ENCODE measurements around the gene EHMT1. TPM values are rescaled to one million over a fixed set of nuclear protein-coding genes. Genes with fewer than 3 reads are reported as not detected.
"Not testable (repeated sequence)": the region's sequence is repeated elsewhere in the genome, so short reads cannot be mapped to it uniquely, and the experiment has no call there.

EHMT1 gene
- total and polyA plus RNA-seq, 2 experiments from 2014 or later = 46.0 to 47.7 TPM

DNA sequence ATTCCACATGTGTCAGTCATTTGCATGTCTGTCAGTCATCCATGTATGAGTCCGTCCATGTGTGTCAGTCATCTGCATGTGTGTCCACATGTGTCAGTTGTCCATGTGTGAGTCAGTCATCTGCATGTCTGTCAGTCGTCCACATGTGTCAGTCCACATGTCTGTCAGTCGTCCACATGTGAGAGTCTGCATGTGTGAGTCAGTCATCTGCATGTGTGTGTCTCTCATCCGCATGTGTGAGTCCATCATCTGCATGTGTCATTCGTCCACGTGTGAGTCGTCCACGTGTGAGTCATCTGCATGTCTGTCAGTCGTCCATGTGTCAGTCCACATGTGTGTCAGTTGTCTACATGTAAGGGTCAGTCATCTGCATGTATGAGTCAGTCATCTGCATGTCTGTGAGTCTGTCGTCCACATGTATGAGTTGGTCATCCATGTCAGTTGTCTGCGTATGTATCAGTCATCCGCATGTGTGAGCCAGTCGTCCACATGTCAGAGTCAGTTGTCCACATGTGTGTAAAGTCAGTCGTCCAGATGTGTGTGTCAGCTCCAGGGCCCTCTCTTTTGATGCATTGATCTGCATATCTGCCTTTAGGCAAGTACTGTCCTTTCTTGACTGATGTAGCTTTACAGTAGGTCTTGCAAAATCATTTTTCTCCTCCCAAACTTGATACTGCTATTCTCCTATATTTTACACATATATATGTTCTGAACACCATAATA lies 186.3 kb downstream of the EHMT1 start:
- no peak for DNase-seq (ENCODE audit: low spot score)

DNA sequence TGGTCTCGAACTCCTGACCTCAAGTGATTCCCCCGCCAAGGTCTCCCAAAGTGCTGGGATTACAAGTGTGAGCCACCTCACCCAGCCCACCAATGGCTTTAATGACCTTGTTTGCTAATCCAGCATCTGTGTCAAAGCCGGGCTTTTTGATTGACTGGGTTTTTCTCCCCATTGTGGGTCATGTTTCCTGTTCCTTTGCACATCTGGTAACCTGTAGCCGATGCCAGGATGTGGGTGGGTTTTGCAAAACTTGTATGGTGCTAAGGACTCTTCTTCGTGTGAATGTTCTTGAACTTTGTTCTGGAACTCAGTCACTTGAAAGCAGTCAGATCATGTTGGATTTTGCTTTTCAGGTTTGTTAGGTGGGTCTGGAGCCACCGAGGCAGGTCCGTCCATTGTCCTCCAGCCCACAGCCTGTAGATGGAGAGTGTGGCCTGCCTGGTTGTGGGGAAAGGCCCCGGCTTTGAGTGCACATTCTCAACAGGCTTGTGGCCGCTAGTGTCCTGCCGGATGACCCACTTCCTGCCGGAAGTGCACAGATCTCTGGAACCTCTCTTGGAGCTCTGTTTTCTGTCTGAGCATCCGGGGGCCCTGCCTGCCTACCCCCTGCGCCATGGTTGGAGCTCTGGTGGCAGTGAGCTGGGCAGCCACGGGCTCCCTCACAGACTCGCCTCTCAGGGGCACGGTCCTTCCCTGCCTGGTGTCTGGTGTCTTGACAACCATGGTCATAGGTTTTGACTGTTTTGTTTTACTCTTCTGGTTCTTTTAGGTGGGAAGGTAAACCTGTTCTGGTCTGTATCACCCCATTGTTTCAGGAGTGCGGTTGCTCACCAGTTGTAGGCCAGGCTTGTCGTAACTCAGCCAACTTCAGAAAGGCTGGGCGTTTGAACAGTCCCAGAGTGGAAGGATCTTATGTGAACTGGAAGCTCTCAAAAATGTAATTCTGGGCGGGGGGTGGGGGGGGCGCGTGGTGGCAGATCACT lies 189.2 kb downstream of the EHMT1 start:
- no peaks in the 10 kb centered on the region for H3K27me3 ChIP-seq
- no peak overlapping the region for H2AFZ ChIP-seq
- no peak for DNase-seq (ENCODE audit: low spot score)
- H3K79me2 ChIP-seq = no peaks in the 10 kb centered on the region
- no peak for TF ChIP-seq EZH2phosphoT487 (IDR thresholded peaks at IDR 0.05; ENCODE audit: low read depth, severe bottlenecking, unreplicated experiment)
- TF ChIP-seq, protein P1, sequence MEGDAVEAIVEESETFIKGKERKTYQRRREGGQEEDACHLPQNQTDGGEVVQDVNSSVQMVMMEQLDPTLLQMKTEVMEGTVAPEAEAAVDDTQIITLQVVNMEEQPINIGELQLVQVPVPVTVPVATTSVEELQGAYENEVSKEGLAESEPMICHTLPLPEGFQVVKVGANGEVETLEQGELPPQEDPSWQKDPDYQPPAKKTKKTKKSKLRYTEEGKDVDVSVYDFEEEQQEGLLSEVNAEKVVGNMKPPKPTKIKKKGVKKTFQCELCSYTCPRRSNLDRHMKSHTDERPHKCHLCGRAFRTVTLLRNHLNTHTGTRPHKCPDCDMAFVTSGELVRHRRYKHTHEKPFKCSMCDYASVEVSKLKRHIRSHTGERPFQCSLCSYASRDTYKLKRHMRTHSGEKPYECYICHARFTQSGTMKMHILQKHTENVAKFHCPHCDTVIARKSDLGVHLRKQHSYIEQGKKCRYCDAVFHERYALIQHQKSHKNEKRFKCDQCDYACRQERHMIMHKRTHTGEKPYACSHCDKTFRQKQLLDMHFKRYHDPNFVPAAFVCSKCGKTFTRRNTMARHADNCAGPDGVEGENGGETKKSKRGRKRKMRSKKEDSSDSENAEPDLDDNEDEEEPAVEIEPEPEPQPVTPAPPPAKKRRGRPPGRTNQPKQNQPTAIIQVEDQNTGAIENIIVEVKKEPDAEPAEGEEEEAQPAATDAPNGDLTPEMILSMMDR (IDR thresholded peaks at IDR 0.05; ENCODE audit: poor library complexity) = no peak
- no peak for TF ChIP-seq EZH2 (IDR thresholded peaks at IDR 0.05; ENCODE audit: borderline replicate concordance)
- no peak overlapping the region for H3K4me3 ChIP-seq
- H3K27ac ChIP-seq = no peak overlapping the region
- whole genome bisulfite sequencing (ENCODE audit: low lambda C conversion rate, missing lambda C conversion rate) = 96% methylated on average over 22 of the region's 22 CpGs
- no peaks in the 10 kb centered on the region for H4K20me1 ChIP-seq (ENCODE audit: insufficient read depth, poor library complexity, severe bottlenecking)
- no peak overlapping the region for H3K4me2 ChIP-seq
- H3K36me3 ChIP-seq (replicated peaks; ENCODE audit: insufficient read depth, low read depth) = no peaks in the 10 kb centered on the region
- H3K9me3 ChIP-seq (ENCODE audit: low read depth) = no peaks in the 10 kb centered on the region
- no peaks in the 10 kb centered on the region for H3K4me1 ChIP-seq (ENCODE audit: insufficient read depth)
- no peaks in the 10 kb centered on the region for H3K9me2 ChIP-seq (replicated peaks; ENCODE audit: insufficient read depth)

More for the DNA sequence above, 186.3 kb downstream of the EHMT1 start:
- Histone ChIP-seq H4K20me1 (ENCODE audit: insufficient read depth, poor library complexity, severe bottlenecking) (no peaks in the 10 kb centered on the region), H3K27ac (no peak overlapping the region), H3K36me3 (replicated peaks; ENCODE audit: insufficient read depth, low read depth) (no peaks in the 10 kb centered on the region), H3K27me3 (no peaks in the 10 kb centered on the region), H2AFZ (no peak overlapping the region), H3K79me2 (no peaks in the 10 kb centered on the region), H3K9me2 (replicated peaks; ENCODE audit: insufficient read depth) (no peaks in the 10 kb centered on the region), H3K4me2 (no peak overlapping the region), H3K4me3 (no peak overlapping the region), H3K9me3 (ENCODE audit: low read depth) (no peaks in the 10 kb centered on the region), H3K4me1 (ENCODE audit: insufficient read depth) (no peaks in the 10 kb centered on the region)
- TF ChIP-seq, protein P1 (IDR thresholded peaks at IDR 0.05; ENCODE audit: poor library complexity) = no peak
- no peak for TF ChIP-seq EZH2 (IDR thresholded peaks at IDR 0.05; ENCODE audit: borderline replicate concordance)
- no peak for TF ChIP-seq EZH2phosphoT487 (IDR thresholded peaks at IDR 0.05; ENCODE audit: low read depth, severe bottlenecking, unreplicated experiment)
- 96% methylated on average over 14 of the region's 14 CpGs for WGBS (ENCODE audit: low lambda C conversion rate, missing lambda C conversion rate)

DNA sequence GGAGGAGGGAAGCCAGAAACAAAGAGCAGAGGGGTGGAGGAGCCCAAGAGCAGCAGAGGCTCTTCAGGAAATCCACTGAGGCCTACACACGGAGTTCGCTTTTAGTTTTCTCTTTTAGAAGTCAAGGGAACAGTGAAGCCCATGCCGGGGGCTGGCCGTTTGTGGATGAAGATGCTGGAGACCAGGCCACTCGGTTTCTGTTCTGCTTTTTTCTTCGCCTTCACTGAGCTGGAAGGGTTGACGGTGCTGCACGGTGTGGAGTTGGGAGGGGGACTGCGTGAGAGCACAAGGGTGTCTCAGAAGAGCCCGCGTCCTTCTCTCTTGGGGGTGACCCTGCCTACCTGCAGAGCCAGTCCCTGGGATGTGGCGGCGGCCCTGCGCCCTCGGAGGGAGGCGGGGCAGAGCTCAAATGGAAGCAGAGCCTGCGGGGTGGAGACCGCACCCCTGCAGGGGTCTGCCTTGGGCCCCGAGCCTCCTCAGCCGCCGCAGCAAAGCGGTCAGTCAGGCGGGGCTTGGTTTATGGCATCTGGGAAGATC lies 190.3 kb downstream of the EHMT1 start:
- H3K9me2 ChIP-seq (replicated peaks; ENCODE audit: insufficient read depth) = no peaks in the 10 kb centered on the region
- 97% methylated on average over 22 of the region's 23 CpGs for WGBS (ENCODE audit: low lambda C conversion rate, missing lambda C conversion rate)
- no peaks in the 10 kb centered on the region for H3K4me1 ChIP-seq (ENCODE audit: insufficient read depth)
- H4K20me1 ChIP-seq (ENCODE audit: insufficient read depth, poor library complexity, severe bottlenecking) = no peaks in the 10 kb centered on the region
- no peaks in the 10 kb centered on the region for H3K27me3 ChIP-seq
- H3K9me3 ChIP-seq (ENCODE audit: low read depth) = no peaks in the 10 kb centered on the region
- no peak overlapping the region for H3K4me3 ChIP-seq
- H3K79me2 ChIP-seq = no peaks in the 10 kb centered on the region
- DNase-seq (ENCODE audit: low spot score) = no peak
- no peaks in the 10 kb centered on the region for H3K36me3 ChIP-seq (replicated peaks; ENCODE audit: insufficient read depth, low read depth)
- no peak overlapping the region for H3K27ac ChIP-seq
- H3K4me2 ChIP-seq = no peak overlapping the region
- H2AFZ ChIP-seq = no peak overlapping the region
- TF ChIP-seq EZH2phosphoT487 (IDR thresholded peaks at IDR 0.05; ENCODE audit: low read depth, severe bottlenecking, unreplicated experiment) (no peak), EZH2 (IDR thresholded peaks at IDR 0.05; ENCODE audit: borderline replicate concordance) (no peak)
- TF ChIP-seq, protein P1 (IDR thresholded peaks at IDR 0.05; ENCODE audit: poor library complexity) = no peak

DNA sequence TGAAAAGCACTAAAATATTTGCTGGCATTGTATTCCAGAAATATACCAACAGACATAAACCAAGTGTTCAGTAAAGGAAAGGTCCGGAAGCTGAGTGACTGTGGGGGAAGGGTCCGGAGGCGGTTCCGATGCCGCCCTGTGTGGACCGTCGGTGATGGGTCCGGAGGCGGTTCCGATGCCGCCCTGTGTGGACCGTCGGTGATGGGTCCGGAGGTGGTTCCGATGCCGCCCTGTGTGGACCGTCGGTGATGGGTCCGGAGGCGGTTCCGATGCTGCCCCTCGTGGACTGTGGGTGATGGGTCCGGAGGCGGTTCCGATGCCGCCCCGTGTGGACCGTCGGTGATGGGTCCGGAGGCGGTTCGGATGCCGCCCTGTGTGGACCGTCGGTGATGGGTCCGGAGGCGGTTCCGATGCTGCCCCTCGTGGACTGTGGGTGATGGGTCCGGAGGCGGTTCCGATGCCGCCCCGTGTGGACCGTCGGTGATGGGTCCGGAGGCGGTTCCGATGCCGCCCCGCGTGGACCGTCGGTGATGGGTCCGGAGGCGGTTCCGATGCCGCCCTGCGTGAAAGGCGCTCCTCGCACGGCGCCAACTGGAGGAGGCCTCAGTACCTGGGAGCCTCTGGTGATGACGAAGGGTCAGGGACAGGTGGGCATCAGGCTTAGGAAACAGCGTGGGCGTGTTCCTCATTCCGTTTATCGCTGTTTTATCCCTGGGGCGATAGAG lies 191.1 kb downstream of the EHMT1 start:
- H3K9me2 ChIP-seq (replicated peaks; ENCODE audit: insufficient read depth); H3K27me3 ChIP-seq; H4K20me1 ChIP-seq (ENCODE audit: insufficient read depth, poor library complexity, severe bottlenecking); H2AFZ ChIP-seq; H3K4me3 ChIP-seq; H3K79me2 ChIP-seq; DNase-seq (ENCODE audit: low spot score); H3K36me3 ChIP-seq (replicated peaks; ENCODE audit: insufficient read depth, low read depth); H3K4me1 ChIP-seq (ENCODE audit: insufficient read depth); H3K27ac ChIP-seq; H3K9me3 ChIP-seq (ENCODE audit: low read depth); H3K4me2 ChIP-seq: not testable (repeated sequence)
- over 99% methylated on average over 18 of the region's 69 CpGs for WGBS (ENCODE audit: low lambda C conversion rate, missing lambda C conversion rate)
